WTC11 (cell line): ENCODE measurements around the gene CSE1L. TPM values are rescaled to one million over a fixed set of nuclear protein-coding genes. Genes with fewer than 3 reads are reported as not detected.

Experiments used
- ATAC-seq: fragments of 200-7000 bp; cut with Tn5 transposase; 2 replicates; pipeline ENCODE4 v1.10.0; 2021; ENCODE audit warnings: mild to moderate bottlenecking, moderate library complexity
- CTCF ChIA-PET: fragments of 300-600 bp; sonication (Branson Sonifier 250); formaldehyde crosslinking; loops from one replicate; lab custom pipeline; 2021; ENCODE audit warnings: antibody characterized with exemption; lab: Charles Lee
- POLR2A ChIA-PET: fragments of 350-600 bp; sonication (Branson Sonifier 250); formaldehyde crosslinking; loops from one replicate; lab custom pipeline; 2021; ENCODE audit warnings: antibody characterized with exemption; lab: Charles Lee
- DNase-seq: peaks from one replicate; pipeline ENCODE4 v3.0.0; 2021; ENCODE audit warnings: low spot score
- H3K27ac Mint-ChIP-seq: 2 replicates; pipeline ENCODE4 v1.8.0; 2021; ENCODE audit warnings: mixed read lengths
- H3K27me3 Mint-ChIP-seq: 2 replicates; pipeline ENCODE4 v1.8.0; 2021; ENCODE audit warnings: low read depth, mild to moderate bottlenecking, moderate library complexity, mixed read lengths
- H3K36me3 Mint-ChIP-seq: 2 replicates; pipeline ENCODE4 v1.8.0; 2021; ENCODE audit warnings: mixed read lengths
- H3K4me1 Mint-ChIP-seq: 2 replicates; pipeline ENCODE4 v1.8.0; 2022; ENCODE audit warnings: mixed read lengths
- H3K4me3 Mint-ChIP-seq: 2 replicates; pipeline ENCODE4 v1.8.0; 2021; ENCODE audit warnings: mild to moderate bottlenecking, moderate library complexity, mixed read lengths
- H3K9me3 Mint-ChIP-seq: 2 replicates; pipeline ENCODE4 v1.8.0; 2021; ENCODE audit warnings: mixed read lengths
- AR ChIP-seq: fragments of 250-450 bp; sonication (Bioruptor Pico); IDR thresholded peaks from 2 replicates; pipeline ENCODE4 v1.9.0; 2021; ENCODE audit warnings: mild to moderate bottlenecking
- ATF6 ChIP-seq: sonication (generic); formaldehyde crosslinking; IDR thresholded peaks from 2 replicates; pipeline ENCODE4 v1.8.1; 2023; ENCODE audit warnings: mild to moderate bottlenecking, missing genetic modification reagents
- CBFB ChIP-seq: sonication (generic); formaldehyde crosslinking; IDR thresholded peaks from 2 replicates; pipeline ENCODE4 v1.8.1; 2022; ENCODE audit warnings: mild to moderate bottlenecking, low read depth, missing genetic modification reagents
- E2F1 ChIP-seq: sonication (generic); formaldehyde crosslinking; IDR thresholded peaks from 2 replicates; pipeline ENCODE4 v1.8.0; 2022; ENCODE audit warnings: mild to moderate bottlenecking, missing genetic modification reagents
- ERG ChIP-seq: fragments of 250-450 bp; sonication (Bioruptor Pico); IDR thresholded peaks from 2 replicates; pipeline ENCODE4 v1.8.0; 2021; ENCODE audit warnings: mild to moderate bottlenecking
- FOXJ3 ChIP-seq: sonication (generic); formaldehyde crosslinking; IDR thresholded peaks from 2 replicates; pipeline ENCODE4 v1.9.0; 2021; ENCODE audit warnings: missing genetic modification reagents, mild to moderate bottlenecking, borderline replicate concordance
- GRHL2 ChIP-seq: fragments of 250-450 bp; sonication (Bioruptor Pico); IDR thresholded peaks from 2 replicates; pipeline ENCODE4 v1.8.0; 2022; ENCODE audit warnings: mild to moderate bottlenecking, moderate library complexity; ENCODE audit not compliant: insufficient replicate concordance, severe bottlenecking
- MXD4 ChIP-seq: fragments of 250-450 bp; sonication (Bioruptor Pico); IDR thresholded peaks from 2 replicates; pipeline ENCODE4 v1.8.0; 2021; ENCODE audit warnings: mild to moderate bottlenecking, moderate library complexity, borderline replicate concordance
- RORB ChIP-seq: fragments of 250-450 bp; sonication (Bioruptor Pico); IDR thresholded peaks from 2 replicates; pipeline ENCODE4 v1.9.0; 2021; ENCODE audit warnings: mild to moderate bottlenecking
- SMAD3 ChIP-seq: sonication (generic); formaldehyde crosslinking; IDR thresholded peaks from 2 replicates; pipeline ENCODE4 v1.8.0; 2022; ENCODE audit warnings: missing genetic modification reagents, mild to moderate bottlenecking, borderline replicate concordance
- SP1 ChIP-seq: sonication (generic); formaldehyde crosslinking; conservative IDR thresholded peaks from 2 replicates; pipeline ENCODE4 v1.8.1; 2022; ENCODE audit warnings: missing genetic modification reagents
- STAT6 ChIP-seq: sonication (generic); formaldehyde crosslinking; conservative IDR thresholded peaks from 2 replicates; pipeline ENCODE4 v1.8.1; 2023; ENCODE audit warnings: mild to moderate bottlenecking, low read depth, missing genetic modification reagents, moderate library complexity
- TP53 ChIP-seq: sonication (generic); formaldehyde crosslinking; IDR thresholded peaks from 2 replicates; pipeline ENCODE4 v1.8.1; 2023; ENCODE audit warnings: mild to moderate bottlenecking, missing genetic modification reagents
- ZBTB21 ChIP-seq: sonication (generic); formaldehyde crosslinking; IDR thresholded peaks from 2 replicates; pipeline ENCODE4 v1.8.1; 2023; ENCODE audit warnings: mild to moderate bottlenecking, missing genetic modification reagents, borderline replicate concordance
- ZBTB43 ChIP-seq: sonication (generic); formaldehyde crosslinking; IDR thresholded peaks from 2 replicates; pipeline ENCODE4 v1.8.1; 2023; ENCODE audit warnings: mild to moderate bottlenecking, missing genetic modification reagents
- ZNF121 ChIP-seq: sonication (generic); formaldehyde crosslinking; IDR thresholded peaks from 2 replicates; pipeline ENCODE4 v1.8.0; 2023; ENCODE audit warnings: missing genetic modification reagents
- ZNF281 ChIP-seq: sonication (generic); formaldehyde crosslinking; IDR thresholded peaks from 2 replicates; pipeline ENCODE4 v1.8.0; 2023; ENCODE audit warnings: mild to moderate bottlenecking, missing genetic modification reagents
- ZNF416 ChIP-seq: fragments of 250-450 bp; sonication (Bioruptor Pico); IDR thresholded peaks from 2 replicates; pipeline ENCODE4 v1.9.0; 2021; ENCODE audit warnings: mild to moderate bottlenecking, inconsistent platforms
- ZNF512 ChIP-seq: sonication (generic); formaldehyde crosslinking; IDR thresholded peaks from 2 replicates; pipeline ENCODE4 v1.8.1; 2022; ENCODE audit warnings: missing genetic modification reagents, borderline replicate concordance
- total RNA-seq: library from RNA; stranded (reverse); gene quantifications from 3 replicates; pipeline ENCODE4 v1.2.3, GENCODE V29; 2021

Gene CSE1L
- total RNA-seq, 1 experiment from 2014 or later, result 192 TPM

GRCh38 chr20:49103019-49103418, 56.9 kb downstream of the CSE1L start (continued):
- TF ChIP-seq ERG (CRISPR knock-in tag) (no peak), SMAD3 (CRISPR knock-in tag) (no peak), ZBTB43 (CRISPR knock-in tag) (no peak), MXD4 (CRISPR knock-in tag) (no peak), ATF6 (no peak), ZNF121 (CRISPR knock-in tag) (no peak), CBFB (CRISPR knock-in tag) (no peak)

GRCh38 chr20:49103647-49104364, 57.7 kb downstream of the CSE1L start:
- ChIA-PET POLR2A (interaction anchor here (0.6 to 1.2 kb wide), 3 partner anchors 13 to 250 kb away, joined by 3 read pairs; no protein-coding TSS in a partner anchor), CTCF (no interaction called here)
- H3K27ac Mint-ChIP-seq, result peak overlapping the region; percentile 44
- H3K36me3 Mint-ChIP-seq, result peaks cover 45% of the 10 kb centered on the region
- H3K27me3 Mint-ChIP-seq, result no peaks in the 10 kb centered on the region
- DNase-seq, result no peak
- no peak overlapping the region for H3K4me3 Mint-ChIP-seq
- no peak for ATAC-seq
- H3K4me1 Mint-ChIP-seq, result peaks cover 8% of the 10 kb centered on the region
- H3K9me3 Mint-ChIP-seq, result 0 out of 2 replicates have a peak, but pooled peaks cover 5% of the 10 kb centered on the region
- TF ChIP-seq FOXJ3 (CRISPR knock-in tag), result no peak
- TF ChIP-seq GRHL2 (CRISPR knock-in tag), result no peak
- no peak for TF ChIP-seq ZNF416 (CRISPR knock-in tag)
- no peak for TF ChIP-seq ZNF281
- TF ChIP-seq RORB (CRISPR knock-in tag), result no peak
- TF ChIP-seq E2F1 (CRISPR knock-in tag), result no peak
- no peak for TF ChIP-seq AR
- TF ChIP-seq SP1 (CRISPR knock-in tag), result no peak
- no peak for TF ChIP-seq CBFB (CRISPR knock-in tag)
- TF ChIP-seq TP53 (CRISPR knock-in tag), result no peak
- TF ChIP-seq ZBTB21 (CRISPR knock-in tag), result no peak
- TF ChIP-seq ZNF512 (CRISPR knock-in tag), result no peak
- TF ChIP-seq STAT6 (CRISPR knock-in tag), result no peak
